Panc1 (cell line): ENCODE results near the gene CLEC16A. TPM values are rescaled to one million over a fixed set of nuclear protein-coding genes. Genes with fewer than 3 reads are reported as not detected.
"Not testable (repeated sequence)": the region's sequence is repeated elsewhere in the genome, so short reads cannot be mapped to it uniquely, and the experiment has no call there.

ENCODE experiments used
- ATAC-seq: fragments of 200-7000 bp; cut with Tn5 transposase; 2 replicates; pipeline ENCODE4 v1.9.1; 2020; ENCODE audit warnings: mild to moderate bottlenecking, moderate library complexity
- BruUV-seq: library from RNA; stranded (reverse); fragments of 400-500 nt; replicated peaks from 2 replicates; lab custom pipeline; 2021; lab: Mats Ljungman, UMichigan
- CTCF ChIA-PET: fragments of 300-600 bp; sonication (Branson Sonifier 250); formaldehyde crosslinking; loops from one replicate; lab custom pipeline; 2022; ENCODE audit warnings: antibody characterized with exemption; lab: Charles Lee
- POLR2A ChIA-PET: fragments of 300-600 bp; sonication (Branson Sonifier 250); formaldehyde crosslinking; loops from one replicate; lab custom pipeline; 2022; ENCODE audit warnings: antibody characterized with exemption; lab: Charles Lee
- DNase-seq: peaks from one replicate; pipeline ENCODE4 v3.0.0-alpha.2; 2010; ENCODE audit warnings: low read depth, low spot score
- H3K27ac ChIP-seq: 2 replicates; pipeline ENCODE4 v1.5.1; 2011; ENCODE audit warnings: mild to moderate bottlenecking, low read length, inconsistent platforms
- H3K27me3 ChIP-seq: fragments of 200-500 bp; sonication (Bioruptor generic); 2 replicates; pipeline ENCODE4 v1.6.0; 2014; ENCODE audit warnings: low read length, inconsistent platforms; ENCODE audit not compliant: control insufficient read depth, insufficient read depth
- H3K36me3 ChIP-seq: fragments of 200-500 bp; sonication (Bioruptor generic); 2 replicates; pipeline ENCODE4 v1.5.1; 2014; ENCODE audit warnings: inconsistent platforms, mild to moderate bottlenecking, low read length, moderate library complexity; ENCODE audit not compliant: control insufficient read depth, insufficient read depth
- H3K4me1 ChIP-seq: 2 replicates; pipeline ENCODE4 v1.5.1; 2011; ENCODE audit warnings: inconsistent platforms, mild to moderate bottlenecking, low read length, moderate library complexity; ENCODE audit not compliant: control insufficient read depth, insufficient read depth
- H3K4me3 ChIP-seq, 2 experiments: 2 replicates each; pipeline ENCODE4 v1.5.1; 2011 to 2012; ENCODE audit warnings: low read depth in 2 of 2, low read length in 2 of 2, mild to moderate bottlenecking in 2 of 2, inconsistent platforms in 1 of 2, moderate library complexity in 1 of 2
- H3K9me3 ChIP-seq: fragments of 200-500 bp; sonication (Bioruptor generic); 2 replicates; pipeline ENCODE4 v1.5.1; 2014; ENCODE audit warnings: low read depth, mild to moderate bottlenecking, inconsistent platforms, low read length, moderate library complexity; ENCODE audit not compliant: control insufficient read depth, insufficient read depth
- POLR2AphosphoS5 ChIP-seq: IDR thresholded peaks from 2 replicates; pipeline ENCODE4 v1.6.1; 2012; ENCODE audit warnings: mild to moderate bottlenecking, low read depth, low read length, moderate library complexity
- REST ChIP-seq, 2 experiments: IDR thresholded peaks; 2 replicates each; pipeline ENCODE4 v1.6.1; 2011 to 2012; ENCODE audit warnings: low read depth in 2 of 2, control low read depth in 1 of 2, low read length in 1 of 2, mild to moderate bottlenecking in 1 of 2, moderate library complexity in 1 of 2; ENCODE audit not compliant: insufficient read depth in 1 of 2
- SIN3A ChIP-seq: IDR thresholded peaks from 2 replicates; pipeline ENCODE4 v1.6.1; 2012; ENCODE audit warnings: low read depth, mild to moderate bottlenecking, low read length, moderate library complexity, borderline replicate concordance; ENCODE audit not compliant: insufficient read depth
- TCF7L2 ChIP-seq: IDR thresholded peaks from 2 replicates; pipeline ENCODE4 v1.6.1; 2011; ENCODE audit warnings: mild to moderate bottlenecking, low read depth, low read length, inconsistent platforms
- in situ Hi-C: cut with HindIII; loops from 2 replicates; pipeline ENCODE4 v1.10.0; 2016; ENCODE audit warnings: low sequenced_read_pairs, low pct_unique_long_range_greater_than_20kb
- intact Hi-C: fragments of 100-400 bp; cut with micrococcal nuclease; formaldehyde crosslinking; loops from one replicate; pipeline ENCODE4 v1.10.0; 2022; ENCODE audit not compliant: unreplicated experiment
- total RNA-seq: library from RNA; stranded (reverse); gene quantifications from one replicate; pipeline ENCODE4 v1.2.1, GENCODE V29; 2021; ENCODE audit not compliant: unreplicated experiment
- TF ChIP-seq, protein P1 (sequence below): fragments of 450-650 bp; IDR thresholded peaks from 2 replicates; pipeline ENCODE4 v1.5.1; 2017; ENCODE audit warnings: mild to moderate bottlenecking

The CLEC16A gene
- total RNA-seq, 1 experiment from 2014 or later, result 21.0 TPM

DNA sequence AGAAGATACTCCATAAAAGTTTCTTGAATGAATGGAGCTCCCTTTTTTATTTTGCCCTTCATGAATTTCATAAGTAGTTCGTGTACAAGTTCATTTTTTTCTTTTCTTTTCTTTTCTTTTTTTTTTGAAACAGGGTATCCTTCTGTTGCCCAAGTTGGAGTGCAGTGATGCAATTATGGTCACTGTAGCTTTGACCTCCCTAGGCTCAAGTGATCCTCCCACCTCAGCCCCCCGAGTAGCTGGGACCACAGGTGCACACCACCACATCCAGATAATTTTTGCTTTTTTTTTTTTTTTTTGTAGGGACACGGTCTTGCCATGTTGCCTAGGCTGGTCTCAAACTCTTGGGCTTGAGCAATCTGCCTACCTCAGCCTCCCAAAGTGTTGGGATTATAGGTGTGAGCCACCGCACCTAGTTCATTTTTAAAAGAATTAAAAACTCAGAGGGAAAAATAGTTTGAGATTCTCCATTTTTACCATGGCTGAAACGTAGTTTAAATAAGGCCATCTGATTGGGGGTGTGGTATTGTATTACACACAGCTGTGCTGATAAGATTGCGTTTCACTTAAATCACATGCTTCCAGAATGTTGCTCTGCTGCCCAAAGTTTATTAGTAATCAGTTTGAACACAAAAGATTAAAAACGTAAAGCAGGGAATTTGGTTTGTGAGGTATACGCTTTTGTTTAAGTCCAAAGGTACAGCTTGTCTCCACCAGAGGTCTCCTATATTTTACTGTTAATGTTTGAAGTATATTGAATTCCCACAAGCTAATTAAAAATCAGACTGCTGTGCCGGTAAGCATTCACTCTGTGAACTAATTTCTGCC is 157.5 kb downstream of the CLEC16A start:
- H3K27ac ChIP-seq, result no peak overlapping the region
- POLR2A ChIA-PET, result no interaction called here

GRCh38 chr16:11102523-11102898 is 158.1 kb downstream of the CLEC16A start:
- intact Hi-C loops, result no loop called here
- BruUV-seq, result no TSS peak
- Histone ChIP-seq H3K36me3 (no peaks in the 10 kb centered on the region), H3K27me3 (no peaks in the 10 kb centered on the region), H3K4me1 (no peaks in the 10 kb centered on the region), H3K27ac (no peak overlapping the region), H3K9me3 (no peaks in the 10 kb centered on the region), H3K4me3 (no peak overlapping the region)
- in situ Hi-C loops, result no loop called here
- ATAC-seq (no peak), DNase-seq (no peak)
- ChIA-PET CTCF (no interaction called here), POLR2A (no interaction called here)
- TF ChIP-seq REST (IDR thresholded peaks at IDR 0.05; ENCODE audit: insufficient read depth in 1 of 2, low read depth in 2 of 2, low read length in 1 of 2), result no peak

More for the DNA sequence above, 157.5 kb downstream of the CLEC16A start:
- ATAC-seq (no peak), DNase-seq (no peak)
- no peaks in the 10 kb centered on the region for H3K36me3 ChIP-seq
- no peaks in the 10 kb centered on the region for H3K9me3 ChIP-seq
- intact Hi-C loops (no loop called here), in situ Hi-C loops (no loop called here)
- BruUV-seq, result no TSS peak
- H3K4me3 ChIP-seq, result no peak overlapping the region
- TF ChIP-seq SIN3A, result no peak
- TF ChIP-seq TCF7L2, result no peak
- TF ChIP-seq REST (IDR thresholded peaks at IDR 0.05; ENCODE audit: insufficient read depth in 1 of 2, low read depth in 2 of 2, low read length in 1 of 2), result no peak
- no peak for TF ChIP-seq POLR2AphosphoS5
- TF ChIP-seq, protein P1, sequence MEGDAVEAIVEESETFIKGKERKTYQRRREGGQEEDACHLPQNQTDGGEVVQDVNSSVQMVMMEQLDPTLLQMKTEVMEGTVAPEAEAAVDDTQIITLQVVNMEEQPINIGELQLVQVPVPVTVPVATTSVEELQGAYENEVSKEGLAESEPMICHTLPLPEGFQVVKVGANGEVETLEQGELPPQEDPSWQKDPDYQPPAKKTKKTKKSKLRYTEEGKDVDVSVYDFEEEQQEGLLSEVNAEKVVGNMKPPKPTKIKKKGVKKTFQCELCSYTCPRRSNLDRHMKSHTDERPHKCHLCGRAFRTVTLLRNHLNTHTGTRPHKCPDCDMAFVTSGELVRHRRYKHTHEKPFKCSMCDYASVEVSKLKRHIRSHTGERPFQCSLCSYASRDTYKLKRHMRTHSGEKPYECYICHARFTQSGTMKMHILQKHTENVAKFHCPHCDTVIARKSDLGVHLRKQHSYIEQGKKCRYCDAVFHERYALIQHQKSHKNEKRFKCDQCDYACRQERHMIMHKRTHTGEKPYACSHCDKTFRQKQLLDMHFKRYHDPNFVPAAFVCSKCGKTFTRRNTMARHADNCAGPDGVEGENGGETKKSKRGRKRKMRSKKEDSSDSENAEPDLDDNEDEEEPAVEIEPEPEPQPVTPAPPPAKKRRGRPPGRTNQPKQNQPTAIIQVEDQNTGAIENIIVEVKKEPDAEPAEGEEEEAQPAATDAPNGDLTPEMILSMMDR, result no peak
- no peaks in the 10 kb centered on the region for H3K27me3 ChIP-seq
- no peaks in the 10 kb centered on the region for H3K4me1 ChIP-seq
- CTCF ChIA-PET, result interaction anchor here (0.6 to 0.7 kb wide), 2 partner anchors 106 to 131 kb away, joined by 3 to 5 read pairs; no protein-coding TSS in a partner anchor

DNA sequence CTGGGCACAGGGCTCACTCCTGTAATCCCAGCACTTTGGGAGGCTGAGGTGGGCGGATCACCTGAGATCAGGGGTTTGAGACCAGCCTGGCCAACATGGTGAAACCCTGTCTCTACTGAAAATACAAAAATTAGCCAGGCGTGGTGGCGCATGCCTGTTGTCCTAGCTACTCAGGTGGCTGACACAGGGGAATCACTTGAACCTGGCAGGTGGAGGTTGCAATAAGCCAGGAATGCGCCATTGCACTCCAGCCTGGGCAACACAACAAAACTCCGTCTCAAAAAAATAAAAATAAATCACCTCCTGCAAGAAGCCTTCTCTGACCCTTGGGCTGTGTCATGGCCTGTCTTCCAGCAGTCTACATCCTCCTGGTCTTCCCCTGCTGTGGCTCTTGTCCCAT is 158.9 kb downstream of the CLEC16A start:
- in situ Hi-C loops, ATAC-seq, intact Hi-C loops, H3K4me3 ChIP-seq, H3K27ac ChIP-seq, H3K9me3 ChIP-seq, POLR2A ChIA-PET, BruUV-seq, CTCF ChIA-PET, H3K27me3 ChIP-seq, DNase-seq, H3K4me1 ChIP-seq, H3K36me3 ChIP-seq: not testable (repeated sequence)
